Measurements from ENCODE around the gene GOLGA8S.
"Not testable (repeated sequence)": the region's sequence is repeated elsewhere in the genome, so short reads cannot be mapped to it uniquely, and the experiment has no call there.

GOLGA8S gene, protein sequence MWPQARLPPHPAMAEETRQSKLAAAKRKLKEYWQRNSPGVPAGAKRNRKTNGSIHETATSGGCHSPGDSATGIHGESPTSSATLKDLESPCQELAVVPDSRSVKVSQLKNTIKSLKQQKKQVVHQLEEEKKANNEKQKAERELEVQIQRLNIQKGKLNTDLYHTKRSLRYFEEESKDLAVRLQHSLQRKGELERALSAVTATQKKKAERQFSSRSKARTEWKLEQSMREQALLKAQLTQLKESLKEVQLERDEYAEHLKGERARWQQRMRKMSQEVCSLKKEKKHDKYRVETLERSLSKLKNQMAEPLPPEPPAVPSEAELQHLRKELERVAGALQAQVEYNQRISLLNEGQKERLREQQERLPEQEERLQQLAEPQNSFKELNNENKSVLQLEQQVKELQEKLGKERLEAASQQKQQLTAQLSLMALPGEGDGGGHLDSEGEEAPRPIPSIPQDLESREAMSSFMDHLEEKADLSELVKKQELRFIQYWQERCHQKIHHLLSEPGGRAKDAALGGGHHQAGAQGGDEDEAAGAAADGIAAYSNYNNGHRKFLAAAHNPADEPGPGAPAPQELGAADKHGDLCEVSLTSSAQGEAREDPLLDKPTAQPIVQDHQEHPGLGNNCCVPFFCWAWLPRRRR

DNA sequence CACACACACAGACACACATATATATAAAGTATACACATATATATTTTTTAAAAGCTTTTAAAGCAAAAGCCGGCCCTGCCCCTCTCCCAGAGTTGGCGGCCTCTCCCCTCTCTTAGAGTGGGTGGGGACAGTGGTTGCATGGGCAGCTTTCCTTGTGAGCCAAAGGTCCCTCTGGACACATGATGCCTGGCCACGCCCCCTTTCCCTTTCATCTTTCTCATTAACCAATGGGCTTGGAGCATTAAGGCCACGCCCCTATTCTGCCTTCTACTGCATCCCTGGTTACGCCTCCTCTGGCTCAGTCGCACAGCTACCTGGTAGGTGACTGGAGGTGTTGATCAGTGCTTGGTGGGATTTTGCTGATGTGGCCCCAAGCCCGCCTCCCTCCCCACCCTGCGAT, at the start of gene GOLGA8S:
Gene GOLGA8S, plus strand, starts transcription at position 301 of the 400 bp plus-strand sequence. Its CDS starts 62 bp downstream, at position 363.
- not testable (repeated sequence) for DNase-seq (ENCODE audit: low read depth, low spot score)

DNA sequence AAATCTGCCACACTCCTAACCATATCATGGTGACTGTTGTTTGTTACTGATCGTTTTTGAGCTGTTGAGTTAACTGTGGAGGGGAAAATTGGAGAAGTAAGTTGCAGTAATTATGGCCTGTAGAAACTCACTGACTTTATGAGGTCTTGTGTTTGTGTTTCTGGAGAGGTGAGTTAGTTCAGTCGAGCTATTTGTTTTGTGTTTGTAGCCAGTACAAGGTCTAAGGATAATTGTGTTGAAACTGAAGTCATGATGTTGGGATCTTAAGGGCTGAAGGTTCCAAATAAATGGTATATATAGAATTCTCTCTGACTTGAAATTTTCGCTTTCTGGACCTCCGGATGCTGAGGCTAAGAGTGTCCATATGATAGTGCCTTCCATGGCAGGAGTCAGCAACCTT, 49.7 kb upstream of the GOLGA8S start:
- not testable (repeated sequence) for DNase-seq (ENCODE audit: low read depth, low spot score)

DNA sequence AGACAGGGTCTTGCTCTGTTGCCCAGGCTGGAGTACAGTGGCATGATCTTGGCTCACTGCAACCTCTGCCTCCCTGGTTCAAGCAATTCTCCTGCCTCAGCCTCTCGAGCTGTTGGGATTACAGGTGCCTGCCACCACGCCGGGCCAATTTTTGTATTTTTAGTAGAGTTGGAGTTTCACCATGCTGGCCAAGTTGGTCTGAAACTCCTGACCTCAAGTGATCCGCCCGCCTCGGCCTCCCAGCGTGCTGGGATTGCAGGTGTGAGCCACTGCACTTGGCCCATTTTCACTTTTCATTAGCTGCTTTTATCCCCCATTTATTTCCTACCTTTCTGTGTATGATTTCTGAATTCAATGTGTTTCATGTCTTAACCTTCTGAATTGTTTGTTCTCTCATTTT, 48.6 kb upstream of the GOLGA8S start:
- not testable (repeated sequence) for DNase-seq (ENCODE audit: low read depth, low spot score)

- DNase-seq (ENCODE audit: low read depth, low spot score): not testable (repeated sequence)
These were observed 43.3 kb upstream of the GOLGA8S start for GRCh38 chr15:23311233-23311632.

- not testable (repeated sequence) for DNase-seq (ENCODE audit: low read depth, low spot score)
These were observed 20.5 kb upstream of the GOLGA8S start, which contains the start of gene GOLGA6L26 for GRCh38 chr15:23334096-23334495. TSS of gene GOLGA6L26 (minus strand) at chr15:23334196. CDS start at chr15:23334135, 61 bp downstream.

- DNase-seq (ENCODE audit: low read depth, low spot score): not testable (repeated sequence)
These were observed 8.1 kb downstream of the GOLGA8S start for GRCh38 chr15:23362622-23363021.

GRCh38 chr15:23364261-23364660, 9.7 kb downstream of the GOLGA8S start:
- not testable (repeated sequence) for DNase-seq (ENCODE audit: low read depth, low spot score)

- no peak for DNase-seq (ENCODE audit: low read depth, low spot score)
These were observed 16.0 kb downstream of the GOLGA8S start for GRCh38 chr15:23370578-23370977.

- DNase-seq (ENCODE audit: low read depth, low spot score): not testable (repeated sequence)
These were observed 16.6 kb downstream of the GOLGA8S start for GRCh38 chr15:23371134-23371533.

DNA sequence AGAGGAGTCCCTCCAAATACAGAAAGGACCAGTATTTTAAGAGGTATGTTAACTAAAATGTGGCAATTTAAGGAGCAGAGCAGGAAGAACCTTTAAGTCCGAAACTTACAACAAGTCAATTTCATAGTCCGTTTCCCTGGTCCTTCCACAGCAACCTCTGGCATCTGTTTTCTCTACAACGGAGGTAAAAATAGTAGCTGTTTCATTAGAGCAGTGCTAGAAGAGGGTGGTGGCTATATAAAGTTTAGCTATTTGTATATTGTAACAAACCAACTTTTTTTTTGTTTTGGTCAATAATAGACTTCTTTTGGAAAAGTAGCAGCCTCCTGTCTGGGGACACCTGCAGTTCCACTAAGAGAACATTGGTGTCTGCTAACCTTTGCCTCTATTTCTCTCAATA, 17.3 kb downstream of the GOLGA8S start:
- not testable (repeated sequence) for DNase-seq (ENCODE audit: low read depth, low spot score)

DNA sequence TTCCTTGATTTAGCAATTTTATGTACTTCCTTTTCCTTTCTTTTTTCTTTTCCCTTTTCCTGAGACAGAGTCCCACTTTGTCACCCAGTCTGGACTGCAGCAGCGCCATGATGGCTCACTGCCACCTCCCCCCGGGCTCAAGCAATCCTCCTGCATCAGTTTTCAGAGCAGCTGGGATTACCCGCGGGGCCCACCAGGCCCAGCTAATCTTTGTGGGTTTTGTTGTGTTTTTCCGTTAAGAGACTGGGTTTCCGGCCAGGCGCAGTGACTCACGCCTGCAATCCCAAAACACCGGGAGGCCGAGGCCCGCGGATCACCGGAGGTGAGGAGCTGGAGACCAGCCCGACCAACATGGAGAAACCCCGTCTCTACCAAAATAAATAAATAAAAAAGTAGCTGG, 17.7 kb downstream of the GOLGA8S start:
- DNase-seq (ENCODE audit: low read depth, low spot score): no peak

DNA sequence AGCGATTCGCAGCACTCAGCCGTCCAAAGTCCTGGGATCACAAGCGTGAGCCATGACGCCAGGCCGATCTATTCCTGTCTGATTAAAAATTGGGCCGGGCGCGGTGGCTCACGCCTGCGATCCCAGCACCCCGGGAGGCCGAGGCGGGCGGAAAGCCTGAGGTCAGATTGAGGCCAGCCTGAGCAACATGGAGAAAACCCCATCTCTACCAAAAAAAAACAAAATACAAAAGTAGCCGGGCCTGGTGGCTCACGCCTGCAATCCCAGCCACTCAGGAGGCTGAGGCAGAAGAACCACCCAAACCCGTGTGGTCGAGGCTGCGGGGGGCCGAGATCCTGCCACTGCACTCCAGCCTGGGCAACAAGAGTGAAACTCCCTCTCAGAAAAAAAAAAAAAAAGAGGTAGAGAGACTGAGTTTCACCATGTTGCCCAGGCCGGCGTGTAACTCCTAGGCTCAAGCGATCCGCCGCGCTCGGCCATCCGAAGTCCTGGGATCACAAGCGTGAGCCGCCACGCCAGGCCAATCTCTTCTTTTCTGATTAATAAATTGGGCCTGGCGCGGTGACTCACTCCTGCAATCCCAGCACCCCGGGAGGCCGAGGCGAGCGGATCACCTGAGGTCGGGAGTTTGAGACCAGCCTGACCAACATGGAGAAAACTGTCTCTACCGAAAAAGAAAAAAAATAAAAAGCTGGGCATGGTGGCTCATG, 18.5 kb downstream of the GOLGA8S start:
- DNase-seq (ENCODE audit: low read depth, low spot score): not testable (repeated sequence)

- not testable (repeated sequence) for DNase-seq (ENCODE audit: low read depth, low spot score)
These were observed 19.7 kb downstream of the GOLGA8S start for GRCh38 chr15:23374226-23374625.

DNA sequence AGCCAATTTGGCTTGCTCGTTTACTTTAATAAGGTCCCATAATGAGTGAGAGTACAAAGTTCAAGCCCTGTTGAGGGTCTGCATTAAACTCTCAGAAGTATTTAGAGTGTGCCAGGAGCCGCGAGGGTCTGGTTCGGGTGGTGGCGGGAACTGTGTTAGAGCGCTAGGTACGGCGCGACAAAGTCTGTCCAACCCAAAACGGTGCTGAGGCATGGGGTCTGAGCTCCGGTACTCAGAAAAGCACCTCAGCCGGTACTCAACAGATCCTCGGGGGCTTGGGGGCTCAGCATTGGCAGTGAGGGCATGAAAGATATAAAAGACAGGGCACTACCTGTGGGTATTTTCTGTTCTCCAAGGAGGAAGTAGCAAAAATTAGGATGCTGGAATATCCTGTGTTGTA, 24.4 kb downstream of the GOLGA8S start:
- DNase-seq (ENCODE audit: low read depth, low spot score): not testable (repeated sequence)

DNA sequence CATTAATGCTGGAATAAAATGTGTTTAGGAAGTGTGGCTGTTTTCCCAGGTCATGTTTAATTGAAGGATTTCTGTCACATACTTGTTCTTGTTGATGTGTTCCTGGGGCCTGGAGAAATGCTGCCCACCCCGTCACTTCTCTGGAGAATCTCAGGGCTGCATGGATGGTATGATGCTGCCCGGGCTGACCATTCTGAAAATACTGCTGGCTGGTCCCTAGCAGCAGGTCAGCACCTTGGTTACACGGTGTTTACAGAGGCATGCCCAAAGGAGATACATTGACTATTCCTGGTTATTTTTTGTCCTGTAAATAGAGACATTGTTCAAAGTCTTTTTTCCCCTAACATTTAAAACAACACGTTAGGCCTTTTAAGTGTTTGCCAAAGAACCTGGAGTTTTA, 26.2 kb downstream of the GOLGA8S start:
- DNase-seq (ENCODE audit: low read depth, low spot score): not testable (repeated sequence)

- DNase-seq (ENCODE audit: low read depth, low spot score): not testable (repeated sequence)
These were observed 26.6 kb downstream of the GOLGA8S start for GRCh38 chr15:23381192-23381591.

- DNase-seq (ENCODE audit: low read depth, low spot score): no peak
These were observed 29.8 kb downstream of the GOLGA8S start for GRCh38 chr15:23384371-23384770.

- DNase-seq (ENCODE audit: low read depth, low spot score): no peak
These were observed 31.4 kb downstream of the GOLGA8S start for GRCh38 chr15:23385886-23386430.

GRCh38 chr15:23387621-23388190, 33.2 kb downstream of the GOLGA8S start:
- DNase-seq (ENCODE audit: low read depth, low spot score): no peak

DNA sequence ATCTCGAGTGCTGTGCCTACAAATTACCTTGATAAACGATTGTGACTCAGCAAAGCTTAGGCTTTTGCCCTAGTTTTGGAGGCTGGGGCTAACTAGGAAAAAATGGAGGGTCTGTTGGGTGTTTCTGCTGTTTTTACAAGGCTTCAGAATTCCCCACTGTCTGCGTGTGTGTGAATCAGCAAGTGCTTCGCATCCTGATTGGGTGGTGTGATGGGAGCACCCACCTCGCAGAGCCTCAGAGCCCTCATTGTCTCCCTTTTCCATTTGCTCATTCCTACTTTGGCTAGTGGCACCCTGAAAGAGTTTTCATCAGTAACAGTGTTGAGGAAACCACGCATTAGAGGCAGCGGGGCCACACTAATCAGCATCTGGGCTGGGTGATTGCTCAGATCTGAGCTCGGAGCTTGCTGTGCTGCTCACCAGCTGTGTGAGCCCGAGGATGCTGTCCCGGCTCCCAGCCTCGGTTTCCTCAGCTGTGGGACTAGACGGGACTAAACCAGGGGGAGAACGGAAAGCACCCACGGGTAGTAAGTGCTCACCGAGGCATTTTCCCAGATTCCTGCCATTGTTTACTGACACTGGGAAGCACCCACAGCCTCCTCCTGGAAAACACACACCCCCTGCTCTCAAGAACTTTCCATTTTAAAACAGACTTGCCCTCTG, 40.6 kb downstream of the GOLGA8S start:
- no peak for DNase-seq (ENCODE audit: low read depth, low spot score)

- no peak for DNase-seq (ENCODE audit: low read depth, low spot score)
These were observed 41.3 kb downstream of the GOLGA8S start for GRCh38 chr15:23395832-23396231.

All from smooth muscle cell of the brain vasculature (primary cell).